NB4 (cell line): ENCODE results near the gene SMURF2.

Experiments used
- POLR2A ChIP-seq: IDR thresholded peaks from 2 replicates; pipeline ENCODE4 v1.6.1; 2011; ENCODE audit warnings: mild to moderate bottlenecking; ENCODE audit not compliant: insufficient read length; ENCODE audit errors: extremely low read depth
- TF ChIP-seq, protein P1 (sequence below): IDR thresholded peaks from one replicate; pipeline ENCODE4 v1.5.1; 2012; ENCODE audit warnings: low read depth, low read length

DNA sequence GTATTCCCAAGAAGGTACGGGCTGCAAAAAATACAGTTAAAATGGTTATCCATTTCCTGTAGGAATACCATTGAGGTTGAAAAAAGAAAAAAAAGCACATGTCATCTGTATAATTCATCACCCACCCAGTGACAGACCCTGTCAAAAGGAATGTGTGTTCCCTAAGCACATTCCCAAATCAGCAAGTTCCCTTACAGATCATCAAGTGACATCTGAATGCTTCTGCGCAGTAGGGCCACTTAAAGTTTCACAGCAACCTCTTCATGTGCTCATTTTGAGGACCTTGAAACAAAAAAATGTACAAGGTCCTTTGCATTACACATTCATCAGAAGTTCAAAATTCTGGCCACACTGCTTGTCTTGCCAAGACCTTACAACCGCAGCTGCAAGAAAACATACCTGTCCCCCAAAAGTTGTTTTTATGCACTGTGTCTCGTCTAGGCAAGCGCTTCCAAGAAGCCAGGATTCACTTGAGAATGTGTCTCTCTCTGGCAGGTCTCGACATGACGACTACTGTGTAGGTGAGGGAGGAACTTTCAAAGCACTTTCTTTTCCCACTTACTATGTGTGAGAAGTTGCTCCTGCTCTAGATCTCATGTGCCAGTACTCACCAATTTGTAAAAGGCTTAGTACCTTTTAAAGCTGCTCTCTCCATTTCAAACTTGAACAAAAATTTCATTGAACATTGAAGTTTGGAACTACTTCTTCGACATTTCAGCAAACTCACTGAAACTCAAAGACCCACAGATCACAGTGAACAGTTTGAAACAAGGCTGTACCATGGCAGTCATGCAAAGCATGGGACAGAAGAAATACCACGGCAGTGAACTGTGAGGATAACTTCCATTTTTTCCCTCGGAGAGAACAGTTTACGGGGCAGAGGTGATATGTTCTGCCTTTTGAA, 161.0 kb downstream of the SMURF2 start:
- TF ChIP-seq, protein P1, sequence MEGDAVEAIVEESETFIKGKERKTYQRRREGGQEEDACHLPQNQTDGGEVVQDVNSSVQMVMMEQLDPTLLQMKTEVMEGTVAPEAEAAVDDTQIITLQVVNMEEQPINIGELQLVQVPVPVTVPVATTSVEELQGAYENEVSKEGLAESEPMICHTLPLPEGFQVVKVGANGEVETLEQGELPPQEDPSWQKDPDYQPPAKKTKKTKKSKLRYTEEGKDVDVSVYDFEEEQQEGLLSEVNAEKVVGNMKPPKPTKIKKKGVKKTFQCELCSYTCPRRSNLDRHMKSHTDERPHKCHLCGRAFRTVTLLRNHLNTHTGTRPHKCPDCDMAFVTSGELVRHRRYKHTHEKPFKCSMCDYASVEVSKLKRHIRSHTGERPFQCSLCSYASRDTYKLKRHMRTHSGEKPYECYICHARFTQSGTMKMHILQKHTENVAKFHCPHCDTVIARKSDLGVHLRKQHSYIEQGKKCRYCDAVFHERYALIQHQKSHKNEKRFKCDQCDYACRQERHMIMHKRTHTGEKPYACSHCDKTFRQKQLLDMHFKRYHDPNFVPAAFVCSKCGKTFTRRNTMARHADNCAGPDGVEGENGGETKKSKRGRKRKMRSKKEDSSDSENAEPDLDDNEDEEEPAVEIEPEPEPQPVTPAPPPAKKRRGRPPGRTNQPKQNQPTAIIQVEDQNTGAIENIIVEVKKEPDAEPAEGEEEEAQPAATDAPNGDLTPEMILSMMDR, result no peak
- TF ChIP-seq POLR2A, result no peak
